ENCODE measurements around the gene KRT82. TPM values are rescaled to one million over a fixed set of nuclear protein-coding genes. Genes with fewer than 3 reads are reported as not detected.

The KRT82 gene
- total RNA-seq, 1 experiment from 2014 or later = not detected

DNA sequence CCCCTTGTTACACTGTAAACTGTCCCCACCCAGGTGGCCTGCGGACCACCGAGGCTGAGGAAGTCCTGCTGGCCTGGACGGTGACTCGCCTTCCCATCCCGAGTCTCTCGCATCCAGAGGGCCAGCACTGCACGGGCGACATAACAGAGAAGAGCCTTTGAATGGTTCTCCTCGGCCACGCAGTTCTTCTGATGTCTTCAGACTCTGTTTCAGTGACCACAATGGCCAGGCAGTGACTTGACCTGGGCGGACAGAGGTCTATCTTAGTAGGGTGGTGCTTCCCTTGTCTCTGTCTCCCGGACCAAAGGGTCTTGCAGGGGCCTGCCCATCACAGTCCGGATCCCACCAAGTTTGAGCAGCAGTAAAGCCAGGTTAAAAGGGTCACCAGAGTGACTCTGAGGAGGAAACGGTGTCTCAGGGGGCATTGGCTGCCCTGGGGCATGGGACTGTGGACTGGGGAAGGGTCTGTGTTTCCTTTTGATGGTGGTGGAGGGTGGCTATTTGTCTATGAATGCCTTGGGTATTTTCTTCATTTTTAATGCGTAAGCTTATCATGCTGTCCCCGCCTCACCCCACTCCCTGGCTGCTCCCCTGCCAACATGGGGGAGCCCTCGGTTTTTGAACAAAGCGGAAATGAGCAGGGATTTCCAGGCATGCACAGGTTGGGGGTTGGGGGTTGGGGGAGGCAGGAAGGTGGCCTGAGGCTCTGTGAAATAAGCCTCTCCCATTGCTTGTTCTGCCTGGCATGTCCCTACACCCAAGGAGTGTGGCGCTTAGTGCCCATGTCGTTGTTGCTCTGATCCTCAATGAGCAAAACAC lies 49.2 kb downstream of the KRT82 start:
- no peak overlapping the region for H3K56ac ChIP-seq (ENCODE audit: insufficient read length, low read depth, low read length)
- no peak overlapping the region for H3K4me2 ChIP-seq (ENCODE audit: insufficient read depth, insufficient read length, low read length)
- no peak overlapping the region for H3K18ac ChIP-seq (ENCODE audit: insufficient read length, low read depth, low read length)
- no peaks in the 10 kb centered on the region for H3K27me3 ChIP-seq (ENCODE audit: insufficient read depth, low read length)
- no peak overlapping the region for H4K91ac ChIP-seq (ENCODE audit: insufficient read length, low read depth, low read length)
- H3K27ac Mint-ChIP-seq = no peak overlapping the region
- H2BK5ac ChIP-seq (ENCODE audit: insufficient read length, low read length) = no peak overlapping the region
- H4K5ac ChIP-seq (ENCODE audit: insufficient read length, low read depth, low read length) = no peak overlapping the region
- H2BK120ac ChIP-seq (ENCODE audit: low read depth, low read length, poor library complexity, severe bottlenecking) = no peak overlapping the region
- H3K4me1 Mint-ChIP-seq = peaks cover 13 to 18% of the 10 kb centered on the region in 2 experiments
- H3K4ac ChIP-seq (ENCODE audit: low read depth, low read length) = no peak overlapping the region
- no peaks in the 10 kb centered on the region for H4K20me1 ChIP-seq (ENCODE audit: control insufficient read depth, insufficient read depth, insufficient read length)
- no peak overlapping the region for H3T11ph ChIP-seq (ENCODE audit: low read length)
- H3K23me2 ChIP-seq (ENCODE audit: insufficient read length, low read depth, low read length, poor library complexity, severe bottlenecking) = no peaks in the 10 kb centered on the region
- H3K79me2 ChIP-seq (ENCODE audit: insufficient read depth, low read length) = no peaks in the 10 kb centered on the region
- no peak overlapping the region for H2BK15ac ChIP-seq (ENCODE audit: low read depth, low read length)
- no peaks in the 10 kb centered on the region for H3K79me1 ChIP-seq (ENCODE audit: insufficient read depth, low read depth, low read length, poor library complexity, severe bottlenecking)
- no peak for DNase-seq
- H3K9me3 Mint-ChIP-seq = no peaks in the 10 kb centered on the region; a peak in 1 of 5 replicates
- peaks cover 8% of the 10 kb centered on the region; the same call in 1 of the 2 replicates for H3K27me3 Mint-ChIP-seq (ENCODE audit: low read depth)
- H2AFZ ChIP-seq (ENCODE audit: low read length) = no peak overlapping the region
- no peak overlapping the region for H3K14ac ChIP-seq (ENCODE audit: insufficient read depth, low read length)
- H2BK20ac ChIP-seq (ENCODE audit: low read depth, low read length, poor library complexity, severe bottlenecking) = no peak overlapping the region
- H3K9me3 ChIP-seq (ENCODE audit: control insufficient read depth, low read depth, low read length) = no peaks in the 10 kb centered on the region
- no peak overlapping the region for H2BK12ac ChIP-seq (ENCODE audit: insufficient read length, low read depth, low read length)
- WGBS (ENCODE audit: extremely low coverage, insufficient read length, low lambda C conversion rate) = no CpG with 5 or more reads among the region's 20 CpGs
- no peak overlapping the region for H3K27ac ChIP-seq (ENCODE audit: insufficient read length, low read depth, low read length)
- no peak overlapping the region for H4K8ac ChIP-seq (replicated peaks; ENCODE audit: insufficient read length, low read depth, low read length)
- no peaks in the 10 kb centered on the region for H3K4me1 ChIP-seq (ENCODE audit: insufficient read depth, low read length)
- H3K23ac ChIP-seq (ENCODE audit: insufficient read length, low read depth, low read length) = no peak overlapping the region
- no peak overlapping the region for H3K4me3 Mint-ChIP-seq
- H3K9ac ChIP-seq (ENCODE audit: extremely low read depth, insufficient read length, low read length) = no peak overlapping the region
- TF ChIP-seq, protein P1, sequence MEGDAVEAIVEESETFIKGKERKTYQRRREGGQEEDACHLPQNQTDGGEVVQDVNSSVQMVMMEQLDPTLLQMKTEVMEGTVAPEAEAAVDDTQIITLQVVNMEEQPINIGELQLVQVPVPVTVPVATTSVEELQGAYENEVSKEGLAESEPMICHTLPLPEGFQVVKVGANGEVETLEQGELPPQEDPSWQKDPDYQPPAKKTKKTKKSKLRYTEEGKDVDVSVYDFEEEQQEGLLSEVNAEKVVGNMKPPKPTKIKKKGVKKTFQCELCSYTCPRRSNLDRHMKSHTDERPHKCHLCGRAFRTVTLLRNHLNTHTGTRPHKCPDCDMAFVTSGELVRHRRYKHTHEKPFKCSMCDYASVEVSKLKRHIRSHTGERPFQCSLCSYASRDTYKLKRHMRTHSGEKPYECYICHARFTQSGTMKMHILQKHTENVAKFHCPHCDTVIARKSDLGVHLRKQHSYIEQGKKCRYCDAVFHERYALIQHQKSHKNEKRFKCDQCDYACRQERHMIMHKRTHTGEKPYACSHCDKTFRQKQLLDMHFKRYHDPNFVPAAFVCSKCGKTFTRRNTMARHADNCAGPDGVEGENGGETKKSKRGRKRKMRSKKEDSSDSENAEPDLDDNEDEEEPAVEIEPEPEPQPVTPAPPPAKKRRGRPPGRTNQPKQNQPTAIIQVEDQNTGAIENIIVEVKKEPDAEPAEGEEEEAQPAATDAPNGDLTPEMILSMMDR (conservative IDR thresholded peaks at IDR 0.05) = no peak
- H2AK5ac ChIP-seq (ENCODE audit: insufficient read length, low read length) = no peak overlapping the region
- no peaks in the 10 kb centered on the region for H3K36me3 Mint-ChIP-seq (ENCODE audit: insufficient read depth in 1 of 3, low read depth in 3 of 3)
